Stomach (tissue), 9 donors: ENCODE data around the gene ANO7. TPM values are rescaled to one million over a fixed set of nuclear protein-coding genes. Genes with fewer than 3 reads are reported as not detected.

ENCODE experiments used
- DNase-seq, 2 donors: peaks; one replicate each; pipeline versions ENCODE4 v3.0.0 to v3.0.0-alpha.2; 2013 to 2019
- H3K27ac ChIP-seq, 5 donors: fragments of 200-600 bp in 4 of 5; sonication (generic) in 4 of 5; one replicate each; pipeline ENCODE4 v1.5.1; 2013 to 2019; ENCODE audit warnings: mild to moderate bottlenecking in 1 of 5, moderate library complexity in 1 of 5
- H3K27me3 ChIP-seq, 3 donors: fragments of 200-600 bp; sonication (generic); one replicate each; pipeline ENCODE4 v1.5.1; 2017 to 2019; ENCODE audit warnings: mixed run types in 1 of 3
- H3K36me3 ChIP-seq, 4 donors: fragments of 200-600 bp; sonication (generic); 1 replicate in 3 of 4; 2 replicates in 1 of 4; pipeline ENCODE4 v1.5.1; 2016 to 2019
- H3K4me1 ChIP-seq, 4 donors: fragments of 200-600 bp; sonication (generic); one replicate each; pipeline ENCODE4 v1.5.1; 2016 to 2019
- H3K4me3 ChIP-seq, 4 donors: fragments of 200-600 bp; sonication (generic) in 3 of 4; one replicate each; pipeline ENCODE4 v1.5.1; 2016 to 2019; ENCODE audit warnings: mild to moderate bottlenecking in 1 of 4
- H3K9me3 ChIP-seq, 4 donors: fragments of 200-600 bp; sonication (generic); one replicate each; pipeline ENCODE4 v1.5.1; 2016 to 2019
- EP300 ChIP-seq: sonication (generic); formaldehyde crosslinking; IDR thresholded peaks from one replicate; pipeline ENCODE4 v1.6.1; 2017; ENCODE audit warnings: antibody characterized with exemption
- POLR2A ChIP-seq, 4 donors: fragments of 450-650 bp; IDR thresholded peaks; one replicate each; pipeline ENCODE4 v1.6.1; 2016; ENCODE audit warnings: antibody characterized with exemption in 4 of 4, control low read depth in 2 of 4, mild to moderate bottlenecking in 1 of 4, moderate library complexity in 1 of 4
- POLR2AphosphoS5 ChIP-seq, 3 donors: sonication (generic); formaldehyde crosslinking; IDR thresholded peaks; one replicate each; pipeline ENCODE4 v1.6.1; 2016; ENCODE audit warnings: antibody characterized with exemption in 3 of 3
- WGBS, 5 donors: extraction: QIAGEN DNeasy Blood & Tissue Kit in 3 of 5; methylation state at CpG; one replicate each; pipeline versions ENCODE4 v1.1.5 to v1.1.7; 2013 to 2018; 5-methylcytosine and 5-hydroxymethylcytosine counted together
- intact Hi-C: fragments of 100-400 bp; cut with DNase I; formaldehyde crosslinking; loops from one replicate; pipeline ENCODE4 v1.15.1; 2023; ENCODE audit warnings: low total_unique reads
- polyA plus RNA-seq, 3 donors: library from polyadenylated mRNA; stranded (reverse); fragments of 200-250 nt; gene quantifications; one replicate each; pipeline ENCODE4 v1.2.3, GENCODE V29; 2013
- total RNA-seq, 5 donors: library from RNA; depleted of rRNA; stranded (reverse); fragments of >200 nt; gene quantifications; one replicate each; pipeline versions ENCODE4 v1.1.0 to v1.2.3, GENCODE V29; 2014 to 2016
- TF ChIP-seq, protein P1 (sequence below), 7 experiments: fragments of 450-650 bp in 4 of 7; fragments of 200-600 bp in 3 of 7; sonication (generic) in 3 of 7; IDR thresholded peaks; one replicate each; pipeline ENCODE4 v1.5.1; 2016 to 2019; ENCODE audit warnings: antibody characterized with exemption in 7 of 7, control low read depth in 2 of 7, mild to moderate bottlenecking in 1 of 7
- donor health status: healthy with polysubstance abuse.
- donor health status: Bipolar disorder and iron deficiency.
- donor health status: healthy.

ANO7 gene
- total and polyA plus RNA-seq, 8 donors, result 0.48 to 138 (median 5.6) TPM

DNA sequence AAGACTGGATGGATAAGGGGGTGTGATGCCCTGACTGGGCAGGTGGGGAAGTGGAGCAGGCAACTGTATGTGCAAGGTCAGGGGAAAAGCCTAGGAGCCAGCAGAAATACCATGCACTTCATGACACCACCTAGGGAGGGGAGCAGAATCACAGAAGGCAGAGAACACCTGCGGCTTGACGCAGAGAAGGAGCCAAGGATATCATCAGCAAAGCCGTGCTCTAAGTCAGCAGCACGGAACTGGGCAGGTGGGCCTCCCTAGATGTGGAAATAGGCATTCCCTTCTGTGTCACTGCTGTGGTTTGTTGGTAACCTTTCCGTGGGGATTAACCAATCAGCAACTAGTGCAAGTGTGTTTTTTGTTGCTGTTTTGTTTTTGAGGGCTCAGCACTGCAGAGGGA, 85.7 kb downstream of the ANO7 start:
- H3K9me3 ChIP-seq, result no peaks in the 10 kb centered on the region
- peaks cover 0 to under 1% (median 0%) of the 10 kb centered on the region in 4 donors for H3K36me3 ChIP-seq
- peaks cover 25 to 48% (median 41%) of the 10 kb centered on the region in 4 donors for H3K4me1 ChIP-seq
- TF ChIP-seq, protein P1, sequence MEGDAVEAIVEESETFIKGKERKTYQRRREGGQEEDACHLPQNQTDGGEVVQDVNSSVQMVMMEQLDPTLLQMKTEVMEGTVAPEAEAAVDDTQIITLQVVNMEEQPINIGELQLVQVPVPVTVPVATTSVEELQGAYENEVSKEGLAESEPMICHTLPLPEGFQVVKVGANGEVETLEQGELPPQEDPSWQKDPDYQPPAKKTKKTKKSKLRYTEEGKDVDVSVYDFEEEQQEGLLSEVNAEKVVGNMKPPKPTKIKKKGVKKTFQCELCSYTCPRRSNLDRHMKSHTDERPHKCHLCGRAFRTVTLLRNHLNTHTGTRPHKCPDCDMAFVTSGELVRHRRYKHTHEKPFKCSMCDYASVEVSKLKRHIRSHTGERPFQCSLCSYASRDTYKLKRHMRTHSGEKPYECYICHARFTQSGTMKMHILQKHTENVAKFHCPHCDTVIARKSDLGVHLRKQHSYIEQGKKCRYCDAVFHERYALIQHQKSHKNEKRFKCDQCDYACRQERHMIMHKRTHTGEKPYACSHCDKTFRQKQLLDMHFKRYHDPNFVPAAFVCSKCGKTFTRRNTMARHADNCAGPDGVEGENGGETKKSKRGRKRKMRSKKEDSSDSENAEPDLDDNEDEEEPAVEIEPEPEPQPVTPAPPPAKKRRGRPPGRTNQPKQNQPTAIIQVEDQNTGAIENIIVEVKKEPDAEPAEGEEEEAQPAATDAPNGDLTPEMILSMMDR (IDR thresholded peaks at IDR 0.05), result peak in 1 of 7 experiments; percentile 25
- TF ChIP-seq EP300, result no peak
- TF ChIP-seq POLR2AphosphoS5 (IDR thresholded peaks at IDR 0.05), result no peak
- TF ChIP-seq POLR2A (IDR thresholded peaks at IDR 0.05), result no peak
- H3K27me3 ChIP-seq, result no peaks in the 10 kb centered on the region
- peak overlapping the region in 3 of 5 donors; percentile 94 to 98 (median 97) for H3K27ac ChIP-seq
- peak in 1 of 2 donors; percentile 26 for DNase-seq
- H3K4me3 ChIP-seq, result no peak overlapping the region
- intact Hi-C loops, result no loop called here
- WGBS, 5 donors, result 44 to 83% (median 64%) methylated on average over 5 of the region's 5 CpGs

Other genes with a start within 250 kb of the ANO7 start
- 100 to 1,000 TPM in 1 of 5 donors, 10 to 100 TPM in 4; 11.4 to 106 (median 22.7) TPM for gene SNED1, start 190.1 kb upstream of the ANO7 start, total RNA-seq
- gene SNED1, start 190.1 kb upstream of the ANO7 start, polyA plus RNA-seq, result 1 to 10 TPM; 2.0 to 2.7 (median 2.3) TPM
- 10 to 100 TPM in 4 of 5 donors, 1 to 10 TPM in 1; 3.2 to 85.7 (median 40.9) TPM for gene MTERF4, start 86.4 kb upstream of the ANO7 start, total RNA-seq
- gene MTERF4, start 86.4 kb upstream of the ANO7 start, polyA plus RNA-seq, result 10 to 100 TPM; 19.4 to 28.6 (median 24.3) TPM
- 10 to 100 TPM in 3 of 5 donors, 1 to 10 TPM in 1, under 1 TPM in 1; 0.58 to 56.7 (median 10.5) TPM for gene PASK, start 39.2 kb upstream of the ANO7 start, total RNA-seq
- 1 to 10 TPM; 1.3 to 6.5 (median 4.0) TPM for gene PASK, start 39.2 kb upstream of the ANO7 start, polyA plus RNA-seq
- 100 to 1,000 TPM in 1 of 5 donors, 10 to 100 TPM in 4; 22.8 to 126 (median 40.9) TPM for gene PPP1R7, start 38.2 kb upstream of the ANO7 start, total RNA-seq
- gene PPP1R7, start 38.2 kb upstream of the ANO7 start, polyA plus RNA-seq, result 10 to 100 TPM; 61.2 to 99.4 (median 61.4) TPM
- gene HDLBP, start 127.0 kb downstream of the ANO7 start, total RNA-seq, result 100 to 1,000 TPM; 350 to 752 (median 530) TPM
- 100 to 1,000 TPM; 171 to 207 (median 173) TPM for gene HDLBP, start 127.0 kb downstream of the ANO7 start, polyA plus RNA-seq
- 100 to 1,000 TPM in 4 of 5 donors, 10 to 100 TPM in 1; 88.7 to 603 (median 272) TPM for gene SEPTIN2, start 127.2 kb downstream of the ANO7 start, total RNA-seq
- gene SEPTIN2, start 127.2 kb downstream of the ANO7 start, polyA plus RNA-seq, result 100 to 1,000 TPM; 104 to 169 (median 164) TPM
- 100 to 1,000 TPM in 3 of 5 donors, 10 to 100 TPM in 2; 54.2 to 260 (median 108) TPM for gene FARP2, start 167.6 kb downstream of the ANO7 start, total RNA-seq
- 10 to 100 TPM; 15.8 to 35.6 (median 20.0) TPM for gene FARP2, start 167.6 kb downstream of the ANO7 start, polyA plus RNA-seq